ENCODE measurements around the gene PDE9A.
A peak's percentile ranks its signal among the peaks of the same experiment; 100 is the strongest.

PDE9A gene

GRCh38 chr21:42793774-42794173, 140.4 kb downstream of the PDE9A start:
- H3K9me3 ChIP-seq (ENCODE audit: insufficient read depth, low read depth, low read length) = peaks cover 1% of the 10 kb centered on the region
- H3K79me2 ChIP-seq (ENCODE audit: control insufficient read depth, insufficient read depth, low read length, poor library complexity) = no peaks in the 10 kb centered on the region
- H3K79me1 ChIP-seq (ENCODE audit: low read length) = no peaks in the 10 kb centered on the region
- no peak overlapping the region for H3K4ac ChIP-seq (ENCODE audit: low read depth, low read length)
- no peak overlapping the region for H4K12ac ChIP-seq (ENCODE audit: low read depth, low read length)
- no peak overlapping the region for H3K4me2 ChIP-seq (ENCODE audit: low read length)
- H3K14ac ChIP-seq (ENCODE audit: low read length) = no peak overlapping the region
- H3K23ac ChIP-seq (ENCODE audit: low read length) = no peak overlapping the region
- no peaks in the 10 kb centered on the region for H3K27me3 ChIP-seq (ENCODE audit: insufficient read depth, low read length)
- H3K4me3 ChIP-seq (ENCODE audit: low read depth, low read length) = no peak overlapping the region
- no peak overlapping the region for H2BK5ac ChIP-seq (ENCODE audit: low read depth, low read length, poor library complexity)
- H3K27ac ChIP-seq (ENCODE audit: low read depth, low read length) = no peak overlapping the region
- WGBS (ENCODE audit: extremely low coverage, insufficient coverage, insufficient read length) = no CpG with 5 or more reads among the region's 7 CpGs
- H3K18ac ChIP-seq (ENCODE audit: low read length) = no peak overlapping the region
- peaks cover 5 to 11% of the 10 kb centered on the region in 2 experiments for H3K4me1 ChIP-seq (ENCODE audit: control insufficient read depth in 1 of 2, insufficient read depth in 2 of 2, low read length in 2 of 2)
- no peak overlapping the region for H2BK12ac ChIP-seq (ENCODE audit: low read length)
- H2AK5ac ChIP-seq (ENCODE audit: low read length) = no peak overlapping the region
- H4K91ac ChIP-seq (ENCODE audit: low read depth, low read length) = no peak overlapping the region
- H3K9ac ChIP-seq (ENCODE audit: low read length) = no peak overlapping the region
- H3K36me3 ChIP-seq (ENCODE audit: control insufficient read depth in 1 of 2, insufficient read depth in 2 of 2, low read length in 2 of 2) = no peaks in the 10 kb centered on the region
- H2BK120ac ChIP-seq (ENCODE audit: insufficient read depth, low read length, poor library complexity) = no peak overlapping the region
- H4K8ac ChIP-seq (ENCODE audit: low read depth, low read length) = no peak overlapping the region
- DNase-seq = no peak
- no peak overlapping the region for H2AFZ ChIP-seq (ENCODE audit: insufficient read depth, low read length, poor library complexity)

- H2AK5ac ChIP-seq (ENCODE audit: low read length) = no peak overlapping the region
- H3K4me2 ChIP-seq (ENCODE audit: low read length) = no peak overlapping the region
- H3K36me3 ChIP-seq (ENCODE audit: control insufficient read depth in 1 of 2, insufficient read depth in 2 of 2, low read length in 2 of 2) = no peaks in the 10 kb centered on the region
- H3K4me1 ChIP-seq (ENCODE audit: control insufficient read depth in 1 of 2, insufficient read depth in 2 of 2, low read length in 2 of 2) = peaks cover 5 to 11% of the 10 kb centered on the region in 2 experiments
- H3K79me2 ChIP-seq (ENCODE audit: control insufficient read depth, insufficient read depth, low read length, poor library complexity) = no peaks in the 10 kb centered on the region
- no peaks in the 10 kb centered on the region for H3K27me3 ChIP-seq (ENCODE audit: insufficient read depth, low read length)
- H2BK120ac ChIP-seq (ENCODE audit: insufficient read depth, low read length, poor library complexity) = no peak overlapping the region
- no peak overlapping the region for H3K18ac ChIP-seq (ENCODE audit: low read length)
- no peak overlapping the region for H3K4ac ChIP-seq (ENCODE audit: low read depth, low read length)
- no peak overlapping the region for H3K27ac ChIP-seq (ENCODE audit: low read depth, low read length)
- no peak overlapping the region for H3K23ac ChIP-seq (ENCODE audit: low read length)
- DNase-seq = no peak
- H3K9me3 ChIP-seq (ENCODE audit: insufficient read depth, low read depth, low read length) = peaks cover 1% of the 10 kb centered on the region
- H4K12ac ChIP-seq (ENCODE audit: low read depth, low read length) = no peak overlapping the region
- no peak overlapping the region for H2BK12ac ChIP-seq (ENCODE audit: low read length)
- no peak overlapping the region for H2BK5ac ChIP-seq (ENCODE audit: low read depth, low read length, poor library complexity)
- H3K14ac ChIP-seq (ENCODE audit: low read length) = no peak overlapping the region
- no peak overlapping the region for H4K8ac ChIP-seq (ENCODE audit: low read depth, low read length)
- no peaks in the 10 kb centered on the region for H3K79me1 ChIP-seq (ENCODE audit: low read length)
- no peak overlapping the region for H3K4me3 ChIP-seq (ENCODE audit: low read depth, low read length)
- no peak overlapping the region for H3K9ac ChIP-seq (ENCODE audit: low read length)
- no peak overlapping the region for H2AFZ ChIP-seq (ENCODE audit: insufficient read depth, low read length, poor library complexity)
- no peak overlapping the region for H4K91ac ChIP-seq (ENCODE audit: low read depth, low read length)
- WGBS (ENCODE audit: extremely low coverage, insufficient coverage, insufficient read length) = no CpG with 5 or more reads among the region's 6 CpGs
These were observed 141.1 kb downstream of the PDE9A start for GRCh38 chr21:42794551-42794950.

- no peak overlapping the region for H3K4me2 ChIP-seq (ENCODE audit: low read length)
- no peaks in the 10 kb centered on the region for H3K27me3 ChIP-seq (ENCODE audit: insufficient read depth, low read length)
- DNase-seq = no peak
- H3K27ac ChIP-seq (ENCODE audit: low read depth, low read length) = peak overlapping the region; percentile 5
- H3K79me1 ChIP-seq (ENCODE audit: low read length) = no peaks in the 10 kb centered on the region
- no peak overlapping the region for H3K4ac ChIP-seq (ENCODE audit: low read depth, low read length)
- no peak overlapping the region for H2BK5ac ChIP-seq (ENCODE audit: low read depth, low read length, poor library complexity)
- H2BK12ac ChIP-seq (ENCODE audit: low read length) = peak overlapping the region; percentile 79
- no peak overlapping the region for H4K91ac ChIP-seq (ENCODE audit: low read depth, low read length)
- H4K8ac ChIP-seq (ENCODE audit: low read depth, low read length) = no peak overlapping the region
- no peak overlapping the region for H3K4me3 ChIP-seq (ENCODE audit: low read depth, low read length)
- H3K9ac ChIP-seq (ENCODE audit: low read length) = no peak overlapping the region
- H4K12ac ChIP-seq (ENCODE audit: low read depth, low read length) = no peak overlapping the region
- no peaks in the 10 kb centered on the region for H3K36me3 ChIP-seq (ENCODE audit: control insufficient read depth in 1 of 2, insufficient read depth in 2 of 2, low read length in 2 of 2)
- no peak overlapping the region for H3K23ac ChIP-seq (ENCODE audit: low read length)
- no peak overlapping the region for H3K18ac ChIP-seq (ENCODE audit: low read length)
- H3K4me1 ChIP-seq (ENCODE audit: control insufficient read depth in 1 of 2, insufficient read depth in 2 of 2, low read length in 2 of 2) = peaks cover 5 to 11% of the 10 kb centered on the region in 2 experiments
- H2AFZ ChIP-seq (ENCODE audit: insufficient read depth, low read length, poor library complexity) = no peak overlapping the region
- WGBS (ENCODE audit: extremely low coverage, insufficient coverage, insufficient read length) = no CpG with 5 or more reads among the region's 13 CpGs
- H3K14ac ChIP-seq (ENCODE audit: low read length) = peak overlapping the region; percentile 32
- H2BK120ac ChIP-seq (ENCODE audit: insufficient read depth, low read length, poor library complexity) = peak overlapping the region; percentile 20
- peak overlapping the region; percentile 73 for H2AK5ac ChIP-seq (ENCODE audit: low read length)
- no peaks in the 10 kb centered on the region for H3K9me3 ChIP-seq (ENCODE audit: insufficient read depth, low read depth, low read length)
- H3K79me2 ChIP-seq (ENCODE audit: control insufficient read depth, insufficient read depth, low read length, poor library complexity) = no peaks in the 10 kb centered on the region
These were observed 143.1 kb downstream of the PDE9A start for GRCh38 chr21:42796327-42797062.

- H3K27me3 ChIP-seq (ENCODE audit: insufficient read depth, low read length) = no peaks in the 10 kb centered on the region
- H3K4me1 ChIP-seq (ENCODE audit: control insufficient read depth in 1 of 2, insufficient read depth in 2 of 2, low read length in 2 of 2) = peaks cover 11 to 14% of the 10 kb centered on the region in 2 experiments
- no peak overlapping the region for H2AK5ac ChIP-seq (ENCODE audit: low read length)
- no peak overlapping the region for H2BK5ac ChIP-seq (ENCODE audit: low read depth, low read length, poor library complexity)
- no peak overlapping the region for H2AFZ ChIP-seq (ENCODE audit: insufficient read depth, low read length, poor library complexity)
- H3K4me2 ChIP-seq (ENCODE audit: low read length) = no peak overlapping the region
- H3K4me3 ChIP-seq (ENCODE audit: low read depth, low read length) = no peak overlapping the region
- H3K18ac ChIP-seq (ENCODE audit: low read length) = no peak overlapping the region
- no peak overlapping the region for H4K12ac ChIP-seq (ENCODE audit: low read depth, low read length)
- no CpG with 5 or more reads among the region's 7 CpGs for WGBS (ENCODE audit: extremely low coverage, insufficient coverage, insufficient read length)
- no peaks in the 10 kb centered on the region for H3K36me3 ChIP-seq (ENCODE audit: control insufficient read depth in 1 of 2, insufficient read depth in 2 of 2, low read length in 2 of 2)
- H4K91ac ChIP-seq (ENCODE audit: low read depth, low read length) = no peak overlapping the region
- no peak overlapping the region for H3K14ac ChIP-seq (ENCODE audit: low read length)
- no peak overlapping the region for H3K27ac ChIP-seq (ENCODE audit: low read depth, low read length)
- peak overlapping the region; percentile 17 for H2BK12ac ChIP-seq (ENCODE audit: low read length)
- no peak overlapping the region for H3K4ac ChIP-seq (ENCODE audit: low read depth, low read length)
- no peaks in the 10 kb centered on the region for H3K79me1 ChIP-seq (ENCODE audit: low read length)
- H3K9ac ChIP-seq (ENCODE audit: low read length) = no peak overlapping the region
- no peak for DNase-seq
- H3K79me2 ChIP-seq (ENCODE audit: control insufficient read depth, insufficient read depth, low read length, poor library complexity) = no peaks in the 10 kb centered on the region
- H4K8ac ChIP-seq (ENCODE audit: low read depth, low read length) = no peak overlapping the region
- H3K9me3 ChIP-seq (ENCODE audit: insufficient read depth, low read depth, low read length) = no peaks in the 10 kb centered on the region
- no peak overlapping the region for H3K23ac ChIP-seq (ENCODE audit: low read length)
- no peak overlapping the region for H2BK120ac ChIP-seq (ENCODE audit: insufficient read depth, low read length, poor library complexity)
These were observed 144.1 kb downstream of the PDE9A start for GRCh38 chr21:42797522-42797921.

Measured in trophoblast cell (in vitro differentiated cells and primary cell).